ENCODE data around the gene CELF6.

GRCh38 chr15:72281713-72282112, 38.2 kb downstream of the CELF6 start:
- TF ChIP-seq CTCF (IDR thresholded peaks at IDR 0.05) (no peak), ZFX (IDR thresholded peaks at IDR 0.05; ENCODE audit: borderline replicate concordance) (no peak)
